Uterus (tissue), 4 donors: ENCODE data around the gene DMRTC2. TPM values are rescaled to one million over a fixed set of nuclear protein-coding genes. Genes with fewer than 3 reads are reported as not detected.

Experiments used
- DNase-seq, 2 donors: peaks; one replicate each; pipeline ENCODE4 v3.0.0-alpha.2; 2019 to 2020
- H3K27ac ChIP-seq, 2 donors: fragments of 200-600 bp; sonication (generic); 1 replicate in 1 of 2; 2 replicates in 1 of 2; pipeline ENCODE4 v1.5.1; 2016 to 2018
- H3K27me3 ChIP-seq, 2 donors: fragments of 200-600 bp; sonication (generic); one replicate each; pipeline ENCODE4 v1.5.1; 2018 to 2019; ENCODE audit warnings: control low read depth in 1 of 2
- H3K36me3 ChIP-seq, 2 donors: fragments of 200-600 bp; sonication (generic); one replicate each; pipeline ENCODE4 v1.5.1; 2019; ENCODE audit warnings: control low read depth in 1 of 2
- H3K4me1 ChIP-seq, 2 donors: fragments of 200-600 bp; sonication (generic); one replicate each; pipeline ENCODE4 v1.5.1; 2018 to 2019; ENCODE audit warnings: control low read depth in 1 of 2
- H3K4me3 ChIP-seq, 2 donors: fragments of 200-600 bp; sonication (generic); 1 replicate in 1 of 2; 2 replicates in 1 of 2; pipeline ENCODE4 v1.5.1; 2018 to 2019; ENCODE audit warnings: mild to moderate bottlenecking in 1 of 2
- H3K9me3 ChIP-seq, 2 donors: fragments of 200-600 bp; sonication (generic); one replicate each; pipeline ENCODE4 v1.5.1; 2019; ENCODE audit warnings: control low read depth in 1 of 2
- CTCF ChIP-seq, 4 experiments: fragments of 200-600 bp in 2 of 4; fragments of 450-650 bp in 2 of 4; sonication (generic) in 2 of 4; IDR thresholded peaks; one replicate each; pipeline ENCODE4 v1.5.1; 2016 to 2019; ENCODE audit warnings: antibody characterized with exemption in 4 of 4, mild to moderate bottlenecking in 2 of 4, moderate library complexity in 1 of 4
- POLR2A ChIP-seq, 2 donors: fragments of 450-650 bp; IDR thresholded peaks; one replicate each; pipeline ENCODE4 v1.6.1; 2016; ENCODE audit warnings: antibody characterized with exemption in 2 of 2, mild to moderate bottlenecking in 1 of 2, moderate library complexity in 1 of 2
- intact Hi-C: fragments of 100-400 bp; cut with DNase I; formaldehyde crosslinking; loops from one replicate; pipeline ENCODE4 v1.15.1; 2023; ENCODE audit warnings: low total_unique reads
- total RNA-seq, 4 donors: library from RNA; depleted of rRNA in 3 of 4; stranded (reverse); fragments of >200 nt in 3 of 4; gene quantifications; one replicate each; pipeline versions ENCODE4 v1.1.0 to v1.2.4, GENCODE V29; 2014 to 2023
- donor health status: DM: yes; HTN: yes; CAD: no.

DMRTC2 gene
- total RNA-seq, 4 donors from 2014 or later = 0.14 TPM; not detected in 3

- Histone ChIP-seq H3K36me3 (no peaks in the 10 kb centered on the region), H3K27ac (no peak overlapping the region), H3K4me3 (no peak overlapping the region), H3K4me1 (no peaks in the 10 kb centered on the region), H3K27me3 (no peaks in the 10 kb centered on the region), H3K9me3 (no peaks in the 10 kb centered on the region)
- TF ChIP-seq CTCF (IDR thresholded peaks at IDR 0.05) (no peak), POLR2A (IDR thresholded peaks at IDR 0.05) (no peak)
- DNase-seq = no peak
- intact Hi-C loops = no loop called here
Observed at GRCh38 chr19:41810301-41810700, 34.5 kb upstream of the DMRTC2 start.

- Histone ChIP-seq H3K27me3 (no peaks in the 10 kb centered on the region), H3K36me3 (no peaks in the 10 kb centered on the region), H3K4me3 (no peak overlapping the region), H3K4me1 (no peaks in the 10 kb centered on the region), H3K9me3 (no peaks in the 10 kb centered on the region), H3K27ac (no peak overlapping the region)
- DNase-seq = no peak
- TF ChIP-seq CTCF (IDR thresholded peaks at IDR 0.05) = no peak
- no peak for TF ChIP-seq POLR2A (IDR thresholded peaks at IDR 0.05)
- intact Hi-C loops = no loop called here
Observed at GRCh38 chr19:41811036-41811435, 33.8 kb upstream of the DMRTC2 start.

GRCh38 chr19:41811981-41812380 lies 32.9 kb upstream of the DMRTC2 start:
- TF ChIP-seq CTCF (IDR thresholded peaks at IDR 0.05) = no peak
- intact Hi-C loops = no loop called here
- H3K4me3 ChIP-seq = no peak overlapping the region

GRCh38 chr19:41813911-41814310 lies 30.9 kb upstream of the DMRTC2 start:
- H3K9me3 ChIP-seq = no peaks in the 10 kb centered on the region
- no peaks in the 10 kb centered on the region for H3K36me3 ChIP-seq
- no peaks in the 10 kb centered on the region for H3K4me1 ChIP-seq
- H3K4me3 ChIP-seq = no peak overlapping the region
- intact Hi-C loops = no loop called here
- H3K27me3 ChIP-seq = no peaks in the 10 kb centered on the region
- TF ChIP-seq POLR2A (IDR thresholded peaks at IDR 0.05) (no peak), CTCF (IDR thresholded peaks at IDR 0.05) (no peak)
- no peak overlapping the region for H3K27ac ChIP-seq
- no peak for DNase-seq

More at GRCh38 chr19:41811981-41812380, 32.9 kb upstream of the DMRTC2 start:
- Histone ChIP-seq H3K36me3 (no peaks in the 10 kb centered on the region), H3K4me1 (no peaks in the 10 kb centered on the region), H3K27me3 (no peaks in the 10 kb centered on the region), H3K9me3 (no peaks in the 10 kb centered on the region), H3K27ac (no peak overlapping the region)
- no peak for DNase-seq

GRCh38 chr19:41815301-41815700 lies 29.5 kb upstream of the DMRTC2 start:
- DNase-seq = no peak
- Histone ChIP-seq H3K36me3 (no peaks in the 10 kb centered on the region), H3K27me3 (no peaks in the 10 kb centered on the region), H3K27ac (no peak overlapping the region), H3K4me1 (no peaks in the 10 kb centered on the region), H3K4me3 (no peak overlapping the region), H3K9me3 (no peaks in the 10 kb centered on the region)
- intact Hi-C loops = no loop called here
- TF ChIP-seq POLR2A (IDR thresholded peaks at IDR 0.05) (no peak), CTCF (IDR thresholded peaks at IDR 0.05) (no peak)
